Left colon (tissue), 2 donors: ENCODE results near the gene SLCO4C1. TPM values are rescaled to one million over a fixed set of nuclear protein-coding genes. Genes with fewer than 3 reads are reported as not detected.
"Not testable (repeated sequence)": the region's sequence is repeated elsewhere in the genome, so short reads cannot be mapped to it uniquely, and the experiment has no call there.

ENCODE experiments used
- ATAC-seq: fragments of 200-7000 bp; cut with Tn5 transposase; one replicate; pipeline ENCODE4 v1.9.1; 2020; ENCODE audit warnings: mild to moderate bottlenecking, moderate library complexity
- DNase-seq, 2 donors: peaks; one replicate each; pipeline ENCODE4 v3.0.0-alpha.2; 2020
- intact Hi-C, 2 donors: fragments of 100-400 bp; cut with DNase I in 1 of 2; cut with micrococcal nuclease in 1 of 2; formaldehyde crosslinking; loops; one replicate each; pipeline versions ENCODE4 v1.11.2 to v1.14.0; 2022; cut with DNase I, micrococcal nuclease
- long read RNA-seq: library from polyadenylated mRNA; unstranded; transcript quantifications from one replicate; pipeline ENCODE4 v2.0.0, GENCODE V29; 2021
- total RNA-seq, 2 donors: library from RNA; stranded (reverse); fragmentation: NEBNext Ultra II Directional; extraction: Animal tissue kit (Norgen Biotek cat#: 25700); gene quantifications; one replicate each; pipeline ENCODE4 v1.2.1, GENCODE V29; 2021
- donor health status: DM: no; HTN: no; CAD: no.
- donor health status: DM: yes; HTN: yes; CAD: no.

Gene SLCO4C1, protein sequence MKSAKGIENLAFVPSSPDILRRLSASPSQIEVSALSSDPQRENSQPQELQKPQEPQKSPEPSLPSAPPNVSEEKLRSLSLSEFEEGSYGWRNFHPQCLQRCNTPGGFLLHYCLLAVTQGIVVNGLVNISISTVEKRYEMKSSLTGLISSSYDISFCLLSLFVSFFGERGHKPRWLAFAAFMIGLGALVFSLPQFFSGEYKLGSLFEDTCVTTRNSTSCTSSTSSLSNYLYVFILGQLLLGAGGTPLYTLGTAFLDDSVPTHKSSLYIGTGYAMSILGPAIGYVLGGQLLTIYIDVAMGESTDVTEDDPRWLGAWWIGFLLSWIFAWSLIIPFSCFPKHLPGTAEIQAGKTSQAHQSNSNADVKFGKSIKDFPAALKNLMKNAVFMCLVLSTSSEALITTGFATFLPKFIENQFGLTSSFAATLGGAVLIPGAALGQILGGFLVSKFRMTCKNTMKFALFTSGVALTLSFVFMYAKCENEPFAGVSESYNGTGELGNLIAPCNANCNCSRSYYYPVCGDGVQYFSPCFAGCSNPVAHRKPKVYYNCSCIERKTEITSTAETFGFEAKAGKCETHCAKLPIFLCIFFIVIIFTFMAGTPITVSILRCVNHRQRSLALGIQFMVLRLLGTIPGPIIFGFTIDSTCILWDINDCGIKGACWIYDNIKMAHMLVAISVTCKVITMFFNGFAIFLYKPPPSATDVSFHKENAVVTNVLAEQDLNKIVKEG
- total RNA-seq, result 1 to 10 TPM; 2.3 to 2.7 TPM
- long read RNA-seq, result 0 reads

DNA sequence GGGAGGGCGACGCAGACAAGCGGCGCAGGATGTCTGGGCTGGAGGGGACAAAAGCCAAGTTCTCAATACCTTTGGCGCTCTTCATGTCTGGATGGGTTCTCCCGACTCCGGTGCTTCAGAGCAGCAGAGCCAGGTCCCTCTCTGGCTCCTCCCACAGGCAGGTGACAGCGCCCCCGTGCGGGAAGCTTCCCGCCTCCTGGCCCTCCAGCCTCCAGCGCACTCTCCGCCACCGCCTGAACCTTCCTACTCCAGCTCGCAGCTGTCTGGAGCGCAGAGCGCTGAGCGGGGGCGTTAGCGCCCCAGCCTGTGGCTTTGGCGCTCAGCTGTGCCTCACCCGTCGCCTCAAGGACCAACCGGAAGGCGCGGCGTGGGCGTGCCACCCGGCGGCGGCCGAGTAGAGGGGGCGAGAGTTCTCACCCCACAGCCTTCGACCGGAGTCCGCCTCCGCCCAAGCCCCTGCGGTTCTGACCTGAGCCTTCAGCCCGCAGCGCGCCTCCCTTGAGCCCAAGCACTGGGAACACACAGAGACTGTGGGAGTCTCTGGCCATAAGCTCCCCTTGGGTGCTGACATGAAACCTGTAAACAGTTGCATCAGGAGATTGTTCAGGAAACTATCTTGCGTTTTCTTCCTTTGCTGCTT lies at the start of gene SLCO4C1:
SLCO4C1 (minus strand) TSS at position 107 of the 640 bp plus-strand sequence; CDS start at position 85, 22 bp downstream.
- intact Hi-C loops, result no loop called here
- peak; percentile 78 to 91 for DNase-seq
- peak; percentile 99 for ATAC-seq

DNA sequence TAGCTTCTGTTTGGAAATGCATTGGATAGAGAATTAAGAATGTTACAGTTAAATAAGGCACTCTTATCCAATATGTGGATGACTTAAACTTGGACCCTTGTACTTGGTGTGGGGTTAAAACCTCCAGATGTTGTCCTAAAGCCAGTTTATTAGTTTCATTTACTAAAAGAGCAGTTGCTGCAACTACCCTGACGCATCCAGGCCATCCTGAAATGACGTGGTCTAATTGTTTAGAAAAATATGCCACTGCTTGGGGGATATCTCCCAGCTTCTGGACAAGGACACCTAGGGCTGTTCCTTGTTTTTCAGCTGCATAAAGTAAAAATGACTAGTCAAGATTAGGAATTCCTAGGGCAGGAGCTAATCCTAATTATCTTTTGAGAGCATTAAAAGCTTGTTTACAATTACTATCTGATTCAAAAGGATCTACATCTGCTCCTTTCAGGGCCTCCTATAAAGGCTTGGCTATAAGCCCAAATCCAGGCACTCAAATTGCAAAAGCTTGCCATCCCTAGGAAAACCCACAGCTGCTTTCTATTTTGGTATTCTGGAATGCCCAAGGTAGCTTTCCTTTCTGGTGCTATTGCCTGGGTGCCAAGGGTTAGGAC lies 45.7 kb upstream of the SLCO4C1 start:
- no peak for ATAC-seq
- intact Hi-C loops, result no loop called here
- DNase-seq, result no peak

DNA sequence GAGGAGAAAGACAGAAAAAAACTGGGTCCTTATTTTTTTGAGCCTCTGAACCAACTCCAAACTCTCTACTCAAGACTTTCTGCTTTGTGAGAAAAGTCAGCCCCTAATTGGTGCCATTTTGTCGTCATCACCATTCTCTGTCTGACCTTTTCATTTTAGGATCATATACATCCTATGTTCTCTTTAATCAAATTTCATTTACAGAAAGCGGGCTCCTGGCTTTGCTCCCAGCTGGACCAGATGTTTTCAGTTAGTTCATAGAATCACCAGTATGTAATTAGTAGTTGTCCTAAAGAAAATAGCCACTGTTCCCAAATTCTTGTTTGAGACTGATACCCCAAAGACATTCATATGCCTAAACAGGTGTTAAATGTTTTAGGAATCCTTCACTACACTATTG lies 28.6 kb upstream of the SLCO4C1 start:
- intact Hi-C loops, result no loop called here
- DNase-seq (no peak), ATAC-seq (no peak)

DNA sequence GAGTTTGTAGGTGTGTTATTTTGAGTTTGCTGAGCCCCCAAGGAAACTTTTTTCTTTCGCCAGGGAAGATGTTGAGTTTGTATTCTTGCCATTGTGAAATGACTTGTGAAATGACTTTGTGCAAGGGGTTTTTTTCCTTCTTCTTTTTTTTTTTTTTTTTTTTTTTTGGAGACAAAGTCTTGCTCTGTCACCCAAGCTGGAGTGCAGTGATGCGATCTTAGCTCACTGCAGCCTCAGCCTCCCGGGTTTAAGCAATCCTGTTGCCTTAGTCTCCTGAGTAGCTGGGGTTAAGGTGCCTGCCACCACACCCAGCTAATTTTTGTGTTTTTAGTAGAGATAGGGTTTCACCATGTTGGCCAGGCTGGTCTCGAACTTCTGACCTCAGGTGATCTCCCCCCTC lies 22.7 kb upstream of the SLCO4C1 start:
- DNase-seq, intact Hi-C loops, ATAC-seq: not testable (repeated sequence)

DNA sequence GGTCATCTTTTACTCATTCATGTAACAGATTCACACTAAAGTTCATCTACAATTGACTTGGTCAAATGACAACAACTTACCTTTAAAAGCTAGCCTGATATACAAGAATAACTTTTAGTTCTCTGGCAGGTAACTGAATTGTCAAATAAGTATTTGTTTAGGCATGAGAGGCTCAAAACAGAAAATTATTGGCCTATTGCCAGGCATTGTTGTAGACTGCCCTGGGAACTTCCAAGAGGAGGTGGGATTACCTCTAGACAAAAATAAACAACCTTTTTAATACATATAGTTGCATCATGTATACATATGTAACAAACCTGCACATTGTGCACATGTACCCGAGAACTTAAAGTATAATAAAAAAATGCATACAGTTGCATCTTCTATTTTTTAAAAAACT lies 18.2 kb upstream of the SLCO4C1 start:
- DNase-seq (no peak), ATAC-seq (no peak)
- intact Hi-C loops, result no loop called here

DNA sequence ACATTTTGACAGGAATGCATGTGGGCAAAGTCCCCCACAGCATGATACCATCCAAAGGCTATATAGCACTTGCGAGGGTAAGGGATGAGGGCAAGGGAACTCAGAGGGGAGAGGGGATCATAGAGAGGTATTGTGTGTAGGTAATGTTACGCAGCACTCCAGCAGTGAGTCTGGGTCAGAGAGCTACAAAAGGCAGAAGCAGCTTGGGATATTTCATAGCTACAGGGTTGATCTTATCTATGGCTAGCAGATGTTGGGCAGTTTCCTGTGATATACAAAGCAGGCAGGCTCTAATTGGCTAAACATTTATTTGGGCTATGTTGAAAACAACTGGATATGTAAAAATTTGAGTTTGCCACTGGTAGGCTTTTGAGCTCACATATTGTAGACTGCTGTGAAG lies 17.8 kb upstream of the SLCO4C1 start:
- intact Hi-C loops, result no loop called here
- DNase-seq, result no peak
- ATAC-seq, result no peak

DNA sequence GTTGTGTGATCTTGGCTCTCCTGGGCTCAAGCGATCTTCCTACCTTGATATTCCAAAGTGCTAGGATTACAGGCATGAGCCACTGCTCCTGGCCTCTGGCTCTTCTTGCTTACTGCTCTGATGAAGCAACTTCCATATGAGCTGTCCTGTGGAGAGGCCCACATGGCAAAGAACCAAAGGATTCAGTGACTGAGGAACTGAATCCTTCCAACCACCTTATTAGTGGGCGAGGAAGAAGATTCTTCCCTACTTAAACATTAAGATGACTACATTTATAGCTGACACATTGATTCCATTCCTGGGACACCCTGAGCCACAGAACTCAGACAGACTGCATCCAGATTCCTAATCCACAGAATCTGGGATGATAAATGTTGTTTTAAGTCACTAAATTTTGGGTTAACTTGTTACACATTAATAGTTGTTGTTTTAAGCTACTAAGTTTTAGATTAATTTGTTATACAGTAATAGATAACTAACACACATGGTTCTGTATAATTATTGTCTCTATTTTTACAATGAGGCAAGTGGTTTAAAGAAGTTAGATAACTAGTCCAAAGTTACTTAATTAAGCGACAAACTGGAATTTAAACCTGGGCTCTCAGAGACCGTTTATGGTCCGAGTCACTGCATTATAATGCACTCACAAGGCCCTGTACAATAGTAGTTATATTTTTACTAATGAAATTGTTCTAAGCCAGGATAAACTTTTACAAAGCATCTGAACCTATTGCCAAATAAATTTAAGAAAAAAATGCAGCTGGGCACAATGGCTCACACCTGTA lies 16.7 kb upstream of the SLCO4C1 start:
- DNase-seq, result no peak
- intact Hi-C loops, result no loop called here
- no peak for ATAC-seq

DNA sequence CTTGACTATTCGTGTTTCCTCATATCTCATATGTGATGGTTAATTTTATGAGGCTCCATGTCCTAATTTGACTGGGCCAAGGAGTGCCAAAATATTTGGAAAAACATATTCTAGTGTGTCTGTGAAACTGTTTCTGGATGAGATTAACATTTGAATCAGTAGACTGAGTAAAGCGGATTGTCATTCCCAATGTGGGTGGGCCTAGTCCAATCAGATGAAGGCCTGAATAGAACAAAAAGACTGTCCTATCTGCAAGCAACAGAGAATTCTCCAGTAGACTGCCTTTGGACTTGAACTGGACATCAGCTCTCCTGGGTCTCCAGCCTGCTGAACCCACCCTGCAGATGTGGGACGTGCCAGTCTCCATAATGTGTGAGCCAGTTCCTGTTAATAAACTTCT lies 13.5 kb upstream of the SLCO4C1 start:
- no peak for ATAC-seq

DNA sequence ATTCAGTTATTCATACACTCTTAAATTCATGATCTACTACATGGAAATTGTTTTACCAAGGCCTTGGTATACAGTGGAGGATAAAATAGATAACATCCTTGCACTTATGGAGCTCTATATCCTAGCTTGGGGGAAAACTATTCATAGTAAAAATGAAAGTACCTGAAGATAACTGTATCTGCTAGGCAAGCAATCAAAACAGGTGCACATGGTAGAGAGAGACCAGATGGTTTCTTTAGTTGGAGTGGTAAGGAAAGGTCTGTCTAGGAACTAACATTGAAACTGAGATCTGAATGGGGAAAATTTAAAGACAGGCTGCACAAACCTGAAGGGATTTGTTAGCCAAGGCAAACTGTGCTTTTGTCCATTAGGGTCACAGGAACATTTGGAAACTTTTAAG lies 11.1 kb upstream of the SLCO4C1 start:
- intact Hi-C loops, result no loop called here
- DNase-seq (no peak), ATAC-seq (no peak)

More for the DNA sequence above, 13.5 kb upstream of the SLCO4C1 start:
- no peak for DNase-seq
- intact Hi-C loops, result no loop called here

DNA sequence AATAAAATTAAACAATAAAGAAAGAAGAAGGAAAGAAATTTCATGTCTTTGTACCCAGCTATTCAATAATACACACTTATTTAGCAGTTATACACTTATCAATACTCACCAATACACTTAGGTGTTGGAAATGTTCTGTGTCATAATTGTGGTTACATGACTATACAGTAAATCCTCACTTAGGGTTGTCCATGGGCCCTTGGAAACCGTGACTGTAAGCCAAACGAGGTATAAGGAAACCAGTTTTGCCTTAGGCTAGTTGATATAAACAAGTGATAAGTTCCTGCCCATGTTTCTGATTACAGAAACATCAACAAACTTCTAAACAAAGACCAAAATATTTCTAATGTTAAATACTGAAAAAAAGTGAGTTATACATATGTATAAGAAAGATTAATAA lies 10.0 kb upstream of the SLCO4C1 start:
- intact Hi-C loops, result no loop called here
- DNase-seq (no peak), ATAC-seq (no peak)

DNA sequence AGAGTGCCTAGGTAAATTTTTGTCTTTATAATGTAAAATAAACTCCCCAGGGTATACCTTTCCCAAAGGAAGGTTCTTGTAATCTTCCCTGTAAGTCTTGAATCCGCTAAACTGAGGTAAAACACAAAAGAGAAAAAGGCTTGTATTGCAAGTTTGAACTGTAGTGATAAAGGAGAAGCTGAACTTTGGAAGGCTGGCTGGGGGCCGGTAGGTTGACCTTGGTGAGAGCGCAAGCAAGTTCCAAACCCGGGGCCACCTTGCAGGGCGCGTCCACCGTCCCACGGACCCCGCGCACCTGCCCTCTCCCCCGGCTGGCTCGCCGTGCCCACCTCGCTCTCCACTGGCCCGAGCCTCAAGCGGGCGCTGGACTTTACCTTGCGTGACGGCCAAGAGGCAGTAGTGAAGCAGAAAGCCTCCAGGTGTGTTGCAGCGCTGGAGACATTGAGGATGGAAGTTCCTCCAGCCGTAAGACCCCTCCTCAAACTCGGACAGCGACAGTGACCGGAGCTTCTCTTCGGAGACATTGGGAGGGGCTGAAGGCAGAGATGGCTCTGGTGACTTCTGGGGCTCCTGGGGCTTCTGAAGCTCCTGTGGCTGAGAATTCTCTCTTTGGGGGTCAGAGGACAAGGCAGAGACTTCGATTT lies 428 bp downstream of the SLCO4C1 start:
- DNase-seq (peak in 1 of 2 donors; percentile 24), ATAC-seq (peak; percentile 45)
- intact Hi-C loops, result no loop called here

DNA sequence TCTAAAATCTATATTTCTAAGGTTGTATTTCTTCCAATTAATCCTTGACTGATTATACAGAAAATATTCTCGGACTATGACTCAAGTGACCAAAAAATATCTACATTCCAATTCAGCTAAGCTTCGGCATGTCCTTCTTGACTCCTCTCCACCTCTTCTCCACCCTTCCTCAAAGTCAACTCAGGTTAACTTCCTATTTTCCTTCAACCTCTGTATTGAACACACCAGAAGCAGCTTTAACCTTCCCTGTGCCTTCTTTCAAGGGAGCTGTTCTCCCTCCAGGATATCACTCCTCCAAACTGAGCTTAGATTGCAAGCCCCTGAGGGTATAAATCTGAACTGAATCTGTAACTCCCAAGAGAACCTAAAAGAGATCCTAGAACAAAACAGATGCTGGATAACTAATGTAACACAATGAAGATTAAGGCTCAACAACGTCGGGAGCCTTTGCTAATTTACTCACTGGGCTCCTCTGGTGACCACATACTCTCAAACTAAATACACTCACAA lies 1.1 kb downstream of the SLCO4C1 start:
- no peak for ATAC-seq
- DNase-seq, result no peak

DNA sequence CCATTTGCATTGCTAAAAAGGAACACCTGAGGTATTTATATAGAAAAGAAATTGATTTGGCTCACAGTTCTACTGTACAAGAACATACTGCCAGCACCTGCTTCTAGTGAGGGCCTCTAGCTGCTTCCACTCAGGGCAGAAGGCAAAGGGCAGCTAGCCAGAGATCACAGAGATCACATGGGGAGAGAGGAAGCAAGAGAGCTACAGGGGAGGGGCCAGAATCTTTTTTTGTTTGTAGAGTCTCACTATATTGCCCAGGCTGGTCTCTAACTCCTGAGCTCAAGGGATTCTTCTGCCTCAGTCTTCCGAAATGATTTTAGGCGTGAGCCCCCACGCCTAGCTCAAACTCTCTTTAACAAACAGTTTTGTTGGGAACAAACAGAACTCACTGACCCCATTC lies 6.1 kb downstream of the SLCO4C1 start:
- DNase-seq (no peak), ATAC-seq (peak; percentile 30)
- intact Hi-C loops, result no loop called here

More for the DNA sequence above, 1.1 kb downstream of the SLCO4C1 start:
- intact Hi-C loops, result no loop called here

DNA sequence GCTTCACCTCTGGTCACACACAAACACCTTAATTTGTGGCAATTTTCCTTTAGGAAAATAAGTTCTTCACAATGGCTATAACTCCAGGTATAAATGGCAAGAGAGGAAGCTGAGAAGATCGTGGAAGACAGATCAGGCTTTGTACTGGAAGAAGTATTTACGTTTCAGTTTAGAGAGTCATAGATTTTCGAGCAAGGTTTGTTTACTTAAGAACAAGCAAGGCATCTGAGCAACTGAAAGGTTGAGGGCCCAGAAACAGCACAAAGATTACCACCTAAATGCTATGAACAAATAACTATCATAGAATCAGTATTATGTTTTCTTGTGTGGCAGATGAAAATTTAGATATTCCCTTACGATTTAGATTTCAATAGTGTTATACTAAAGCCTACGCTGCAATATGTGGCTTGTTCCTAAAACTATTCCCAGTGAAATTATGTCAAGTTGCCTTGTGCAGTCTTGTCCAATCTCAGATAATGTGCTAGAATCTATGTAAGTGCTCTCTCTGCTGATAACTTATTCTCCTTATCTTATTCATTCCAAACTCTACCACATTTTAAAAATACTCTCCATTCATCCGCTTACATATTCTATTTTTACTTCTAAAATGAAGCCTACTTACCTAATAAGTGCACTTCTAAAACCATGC lies 6.7 kb downstream of the SLCO4C1 start:
- ATAC-seq (peak; percentile 41), DNase-seq (no peak)
- intact Hi-C loops, result no loop called here

DNA sequence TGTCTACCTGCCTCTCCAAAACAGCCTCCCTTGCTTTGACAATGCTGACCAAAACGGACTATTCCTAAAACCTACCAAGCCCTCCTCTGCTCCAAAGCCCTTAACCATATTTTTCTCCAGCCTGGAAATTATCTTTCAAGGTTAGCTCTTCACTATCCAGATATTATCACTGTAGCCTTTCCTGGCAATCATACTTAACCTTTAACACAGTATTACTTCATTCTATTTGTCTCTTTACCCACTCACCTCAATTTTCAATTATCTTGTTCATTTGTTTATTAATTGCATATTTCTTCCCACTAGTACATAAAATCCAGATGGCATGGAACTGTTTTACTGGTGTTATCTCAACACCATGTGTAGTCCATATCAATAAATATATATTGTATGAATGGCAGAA lies 7.5 kb downstream of the SLCO4C1 start:
- no peak for ATAC-seq
- no peak for DNase-seq
- intact Hi-C loops, result no loop called here

DNA sequence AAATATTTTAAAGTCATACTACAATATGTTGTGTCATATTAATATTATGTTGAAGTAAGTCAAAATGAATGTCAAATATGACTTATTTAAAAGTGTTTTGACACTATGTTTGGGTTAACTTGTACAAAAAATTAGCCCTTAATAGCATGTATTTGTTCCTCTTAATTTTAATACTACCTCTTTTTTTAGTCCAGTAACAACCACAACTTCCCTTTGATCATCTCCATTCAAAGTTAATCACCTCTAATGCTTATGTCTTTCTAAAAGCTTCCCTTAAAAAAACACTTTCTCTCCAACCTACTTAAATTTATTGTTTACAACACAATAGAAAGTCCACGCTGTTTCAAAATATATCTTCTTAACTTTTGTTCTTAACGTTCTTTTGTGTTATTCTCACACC lies 9.6 kb downstream of the SLCO4C1 start:
- no peak for ATAC-seq
- DNase-seq, result no peak
- intact Hi-C loops, result no loop called here

DNA sequence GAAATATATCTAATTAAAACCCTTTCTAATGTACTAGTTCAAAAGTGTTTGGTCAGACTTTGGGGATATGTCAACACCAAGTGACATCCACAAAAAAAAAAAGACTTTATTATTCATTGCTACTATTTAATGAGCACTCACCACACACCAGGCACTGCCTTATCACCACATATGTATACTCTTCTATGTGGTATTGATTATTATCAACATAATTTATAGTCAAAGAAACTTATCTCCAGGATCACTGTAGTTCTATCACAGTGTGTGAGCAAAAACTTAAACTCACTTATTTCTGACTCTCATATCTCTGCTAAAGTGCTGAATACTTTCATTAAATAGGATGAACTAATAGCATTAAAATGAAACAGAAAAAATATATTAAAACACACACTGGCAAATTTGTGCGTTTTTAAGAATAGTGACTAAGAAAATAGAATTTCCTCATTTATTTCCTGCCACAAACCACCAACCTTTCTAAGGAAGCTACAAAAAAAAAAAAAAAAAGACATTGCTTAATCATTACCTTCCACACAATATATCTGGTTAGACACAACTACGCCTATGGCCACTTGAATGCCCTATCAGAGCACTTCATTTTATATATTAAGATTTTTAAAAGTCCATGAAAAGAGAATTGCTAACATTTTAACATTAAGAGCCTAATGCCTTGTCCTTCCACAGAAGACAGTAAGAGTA lies 12.8 kb downstream of the SLCO4C1 start:
- intact Hi-C loops, result no loop called here
- no peak for DNase-seq
- ATAC-seq, result no peak
